Cortex of kidney (tissue), 1 donor: ENCODE results near the gene RUNX2.

Source experiments
- DNase-seq: peaks from one replicate; lab custom pipeline; 2025; lab: John Stamatoyannopoulos, UW

Gene RUNX2

GRCh38 chr6:45351076-45351475 lies 22.9 kb downstream of the RUNX2 start:
- DNase-seq: no peak

- no peak for DNase-seq
Measured at GRCh38 chr6:45351667-45352066, 23.5 kb downstream of the RUNX2 start.

- no peak for DNase-seq
Measured at GRCh38 chr6:45353654-45354053, 25.5 kb downstream of the RUNX2 start.

GRCh38 chr6:45364466-45364865 lies 36.3 kb downstream of the RUNX2 start:
- DNase-seq: no peak

- no peak for DNase-seq
Measured at GRCh38 chr6:45365036-45365435, 36.9 kb downstream of the RUNX2 start.

- no peak for DNase-seq
Measured at GRCh38 chr6:45366534-45366933, 38.4 kb downstream of the RUNX2 start.

GRCh38 chr6:45367999-45368398 lies 39.9 kb downstream of the RUNX2 start:
- DNase-seq: no peak

GRCh38 chr6:45369870-45370269 lies 41.7 kb downstream of the RUNX2 start:
- no peak for DNase-seq

GRCh38 chr6:45371924-45372573 lies 43.9 kb downstream of the RUNX2 start:
- no peak for DNase-seq

GRCh38 chr6:45375449-45375848 lies 47.3 kb downstream of the RUNX2 start:
- no peak for DNase-seq

- no peak for DNase-seq
Measured at GRCh38 chr6:45376310-45377042, 48.3 kb downstream of the RUNX2 start.

GRCh38 chr6:45377043-45377553 lies 49.0 kb downstream of the RUNX2 start:
- DNase-seq: no peak

- DNase-seq: no peak
Measured at GRCh38 chr6:45377554-45378333, 49.6 kb downstream of the RUNX2 start, which contains the start of gene SUPT3H. Gene SUPT3H, minus strand, starts transcription at chr6:45377934.

GRCh38 chr6:45378334-45378926 lies 50.3 kb downstream of the RUNX2 start:
- DNase-seq: no peak

- no peak for DNase-seq
Measured at GRCh38 chr6:45382391-45382790, 54.3 kb downstream of the RUNX2 start.

- DNase-seq: no peak
Measured at GRCh38 chr6:45386501-45386900, 58.4 kb downstream of the RUNX2 start.

GRCh38 chr6:45387236-45387635 lies 59.1 kb downstream of the RUNX2 start:
- DNase-seq: no peak

- no peak for DNase-seq
Measured at GRCh38 chr6:45388328-45388727, 60.2 kb downstream of the RUNX2 start.

- DNase-seq: no peak
Measured at GRCh38 chr6:45394586-45395095, 66.5 kb downstream of the RUNX2 start.

- no peak for DNase-seq
Measured at GRCh38 chr6:45398075-45398813, 70.1 kb downstream of the RUNX2 start.

- DNase-seq: no peak
Measured at GRCh38 chr6:45400021-45400420, 71.9 kb downstream of the RUNX2 start.
